Caco-2 (cell line): ENCODE measurements around the gene JCHAIN. TPM values are rescaled to one million over a fixed set of nuclear protein-coding genes. Genes with fewer than 3 reads are reported as not detected.

Source experiments
- BruUV-seq: library from RNA; stranded (reverse); fragments of 400-500 nt; replicated peaks from 2 replicates; lab custom pipeline; 2021; lab: Mats Ljungman, UMichigan
- CTCF ChIA-PET: fragments of 300-600 bp; sonication (Branson Sonifier 250); formaldehyde crosslinking; loops from one replicate; lab custom pipeline; 2022; ENCODE audit warnings: antibody characterized with exemption; lab: Charles Lee
- POLR2A ChIA-PET: fragments of 300-600 bp; sonication (Branson Sonifier 250); formaldehyde crosslinking; loops from one replicate; lab custom pipeline; 2022; ENCODE audit warnings: antibody characterized with exemption; lab: Charles Lee
- DNase-seq, 2 experiments: peaks; one replicate each; pipeline versions ENCODE4 v3.0.0 to v3.0.0-alpha.2; 2020 to 2022
- H3K27me3 ChIP-seq: replicated peaks from 2 replicates; pipeline ENCODE4 v1.6.0; 2011; ENCODE audit warnings: low read length; ENCODE audit not compliant: control insufficient read depth, insufficient read depth
- H3K36me3 ChIP-seq: 2 replicates; pipeline ENCODE4 v1.5.1; 2011; ENCODE audit warnings: low read length; ENCODE audit not compliant: control insufficient read depth, insufficient read depth
- H3K4me1 ChIP-seq: fragments of 250-450 bp; sonication (Bioruptor Pico); 2 replicates; pipeline ENCODE4 v1.5.1; 2020; ENCODE audit warnings: mild to moderate bottlenecking
- H3K4me3 ChIP-seq: 2 replicates; pipeline ENCODE4 v1.5.1; 2011; ENCODE audit warnings: low read depth, mild to moderate bottlenecking, control low read depth, low read length
- H3K9me3 ChIP-seq: fragments of 250-450 bp; sonication (Bioruptor Pico); 2 replicates; pipeline ENCODE4 v1.5.1; 2020; ENCODE audit warnings: mild to moderate bottlenecking, moderate library complexity
- H3K27ac Mint-ChIP-seq: one replicate; pipeline ENCODE4 v1.8.0; 2022; ENCODE audit warnings: mixed read lengths; ENCODE audit not compliant: unreplicated experiment
- H3K27me3 Mint-ChIP-seq: one replicate; pipeline ENCODE4 v1.8.0; 2022; ENCODE audit warnings: mixed read lengths; ENCODE audit not compliant: insufficient read depth, unreplicated experiment
- H3K36me3 Mint-ChIP-seq: one replicate; pipeline ENCODE4 v1.8.0; 2022; ENCODE audit warnings: mild to moderate bottlenecking, mixed read lengths; ENCODE audit not compliant: insufficient read depth, unreplicated experiment
- H3K4me1 Mint-ChIP-seq: one replicate; pipeline ENCODE4 v1.8.0; 2022; ENCODE audit warnings: low read depth, mixed read lengths; ENCODE audit not compliant: unreplicated experiment
- H3K4me3 Mint-ChIP-seq: one replicate; pipeline ENCODE4 v1.8.0; 2022; ENCODE audit warnings: mild to moderate bottlenecking, moderate library complexity, mixed read lengths; ENCODE audit not compliant: unreplicated experiment
- H3K9me3 Mint-ChIP-seq: one replicate; pipeline ENCODE4 v1.8.0; 2022; ENCODE audit warnings: mixed read lengths; ENCODE audit not compliant: unreplicated experiment
- CTCF ChIP-seq, 2 experiments: fragments of 200-600 bp in 1 of 2; IDR thresholded peaks; 1 replicate in 1 of 2; 2 replicates in 1 of 2; pipeline versions ENCODE4 v1.5.1 to v1.8.0; 2011 to 2022; ENCODE audit warnings: antibody characterized with exemption in 1 of 2, control low read depth in 1 of 2, inconsistent platforms in 1 of 2, low read depth in 1 of 2, low read length in 1 of 2, mild to moderate bottlenecking in 1 of 2, moderate library complexity in 1 of 2; ENCODE audit not compliant: insufficient read depth in 1 of 2, severe bottlenecking in 1 of 2, unreplicated experiment in 1 of 2
- intact Hi-C: fragments of 100-400 bp; cut with micrococcal nuclease; formaldehyde crosslinking; loops from one replicate; pipeline ENCODE4 v1.10.0; 2022; ENCODE audit not compliant: unreplicated experiment
- total RNA-seq: library from RNA; stranded (reverse); gene quantifications from 2 replicates; pipeline ENCODE4 v1.2.3, GENCODE V29; 2022

Gene JCHAIN
- total RNA-seq, 1 experiment from 2014 or later: not detected

DNA sequence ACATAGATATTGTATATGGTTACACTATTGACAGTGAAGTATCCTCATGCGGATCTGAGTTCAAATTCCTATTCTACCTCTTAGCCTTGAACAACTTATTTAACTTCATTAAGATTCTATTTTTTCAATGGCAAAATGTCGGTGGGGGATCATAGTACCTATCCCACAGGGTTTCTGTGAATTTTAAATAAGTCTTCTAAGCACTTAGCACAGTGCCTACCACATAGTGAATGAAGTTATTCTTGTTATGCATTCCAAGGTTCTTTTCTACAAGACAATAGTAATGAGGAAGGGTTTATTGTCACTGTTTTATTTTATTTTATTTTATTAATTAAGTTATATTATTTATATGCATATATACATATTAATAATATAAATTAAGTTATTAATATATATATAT lies 46.5 kb downstream of the JCHAIN start:
- Histone ChIP-seq H3K27me3 (no peaks in the 10 kb centered on the region; the same call in 1 of the 2 replicates), H3K36me3 (no peaks in the 10 kb centered on the region), H3K4me3 (no peak overlapping the region), H3K4me1 (no peaks in the 10 kb centered on the region; the same call in 1 of the 2 replicates), H3K9me3 (no peaks in the 10 kb centered on the region)
- POLR2A ChIA-PET: no interaction called here
- no peak for DNase-seq
- BruUV-seq: no TSS peak
- no peaks in the 10 kb centered on the region for H3K36me3 Mint-ChIP-seq
- H3K4me1 Mint-ChIP-seq: no peaks in the 10 kb centered on the region
- H3K27ac Mint-ChIP-seq: no peak overlapping the region
- H3K27me3 Mint-ChIP-seq: no peaks in the 10 kb centered on the region
- TF ChIP-seq CTCF (IDR thresholded peaks at IDR 0.05; ENCODE audit: insufficient read depth in 1 of 2, low read depth in 1 of 2, low read length in 1 of 2, severe bottlenecking in 1 of 2, unreplicated experiment in 1 of 2): no peak
- H3K4me3 Mint-ChIP-seq: no peak overlapping the region
- CTCF ChIA-PET: no interaction called here
- H3K9me3 Mint-ChIP-seq: no peaks in the 10 kb centered on the region
- intact Hi-C loops: no loop called here

GRCh38 chr4:70619288-70619687 lies 47.0 kb downstream of the JCHAIN start:
- Mint-ChIP-seq H3K27ac (no peak overlapping the region), H3K9me3 (no peaks in the 10 kb centered on the region), H3K4me1 (no peaks in the 10 kb centered on the region), H3K36me3 (no peaks in the 10 kb centered on the region), H3K27me3 (no peaks in the 10 kb centered on the region), H3K4me3 (no peak overlapping the region)
- intact Hi-C loops: no loop called here
- Histone ChIP-seq H3K9me3 (no peaks in the 10 kb centered on the region), H3K4me1 (no peaks in the 10 kb centered on the region; the same call in 1 of the 2 replicates), H3K36me3 (no peaks in the 10 kb centered on the region), H3K4me3 (no peak overlapping the region), H3K27me3 (no peaks in the 10 kb centered on the region; the same call in 1 of the 2 replicates)
- ChIA-PET CTCF (no interaction called here), POLR2A (no interaction called here)
- no TSS peak for BruUV-seq
- TF ChIP-seq CTCF (IDR thresholded peaks at IDR 0.05; ENCODE audit: insufficient read depth in 1 of 2, low read depth in 1 of 2, low read length in 1 of 2, severe bottlenecking in 1 of 2, unreplicated experiment in 1 of 2): no peak
- DNase-seq: no peak

DNA sequence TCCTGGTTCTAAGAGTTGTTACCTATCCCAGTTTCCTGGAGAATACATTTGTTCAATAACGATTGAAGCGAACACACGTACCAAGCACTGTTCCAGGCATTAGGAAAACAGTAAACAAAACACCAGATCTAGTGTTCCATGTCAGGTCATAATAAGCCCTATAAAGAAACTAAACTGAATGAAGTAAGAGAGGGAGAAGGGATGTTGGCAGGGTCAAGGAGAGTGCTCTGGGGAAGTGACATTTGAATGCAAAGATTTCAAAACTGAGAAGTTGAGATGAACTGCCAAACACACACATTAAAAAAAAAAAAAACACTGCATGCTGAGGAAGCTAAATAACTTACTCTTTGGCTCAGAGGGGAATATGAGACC lies 52.1 kb downstream of the JCHAIN start:
- Mint-ChIP-seq H3K27me3 (no peaks in the 10 kb centered on the region), H3K36me3 (no peaks in the 10 kb centered on the region), H3K4me3 (no peak overlapping the region), H3K4me1 (no peaks in the 10 kb centered on the region), H3K27ac (no peak overlapping the region), H3K9me3 (no peaks in the 10 kb centered on the region)
- ChIA-PET POLR2A (no interaction called here), CTCF (no interaction called here)
- intact Hi-C loops: no loop called here
- BruUV-seq: no TSS peak
- no peaks in the 10 kb centered on the region for H3K9me3 ChIP-seq
- no peaks in the 10 kb centered on the region; the same call in 1 of the 2 replicates for H3K27me3 ChIP-seq
- H3K4me3 ChIP-seq: no peak overlapping the region
- H3K4me1 ChIP-seq: no peaks in the 10 kb centered on the region; the same call in 1 of the 2 replicates
- DNase-seq: no peak
- no peaks in the 10 kb centered on the region for H3K36me3 ChIP-seq
- TF ChIP-seq CTCF (IDR thresholded peaks at IDR 0.05; ENCODE audit: insufficient read depth in 1 of 2, low read depth in 1 of 2, low read length in 1 of 2, severe bottlenecking in 1 of 2, unreplicated experiment in 1 of 2): no peak
